HepG2 (cell line): ENCODE measurements around the gene KHNYN. TPM values are rescaled to one million over a fixed set of nuclear protein-coding genes. Genes with fewer than 3 reads are reported as not detected.

ENCODE experiments used
- AHR ChIP-seq: IDR thresholded peaks from 2 replicates; pipeline ENCODE4 v1.6.1; 2018; ENCODE audit warnings: missing genetic modification reagents, missing compliant biosample characterization
- SNAI1 ChIP-seq: sonication (generic); formaldehyde crosslinking; IDR thresholded peaks from 2 replicates; pipeline ENCODE4 v1.5.0; 2020; ENCODE audit warnings: mild to moderate bottlenecking, missing genetic modification reagents, borderline replicate concordance
- polyA plus RNA-seq, 8 experiments: library from polyadenylated mRNA; depleted of rRNA in 3 of 8; stranded (reverse) in 7 of 8; unstranded in 1 of 8; fragments of >200 nt; fragmentation: Illumina TruSeq in 4 of 8; extraction: Trizol in 4 of 8; gene quantifications; 2 replicates each; pipeline versions ENCODE4 v1.2.1 to v1.2.3, GENCODE V29; 2011 to 2016; ENCODE audit warnings: low read depth in 4 of 8, missing spikeins in 1 of 8, mixed read lengths in 1 of 8; ENCODE audit not compliant: insufficient read depth in 1 of 8
- total RNA-seq, 5 experiments: library from RNA; depleted of rRNA; stranded (reverse); fragments of >200 nt; fragmentation: Illumina TruSeq; extraction: Trizol; gene quantifications; 2 replicates each; pipeline ENCODE4 v1.2.3, GENCODE V29; 2016; ENCODE audit warnings: low read depth in 1 of 5
- TF ChIP-seq, protein P1 (sequence below): sonication (generic); formaldehyde crosslinking; IDR thresholded peaks from 2 replicates; pipeline ENCODE4 v1.4.0; 2020; ENCODE audit warnings: missing genetic modification reagents
- TF ChIP-seq, protein P2 (sequence below): sonication (generic); formaldehyde crosslinking; conservative IDR thresholded peaks from 2 replicates; pipeline ENCODE4 v1.4.0; 2020; ENCODE audit warnings: missing genetic modification reagents
- TF ChIP-seq, protein P3 (sequence below): IDR thresholded peaks from 2 replicates; pipeline ENCODE4 v1.6.1; 2016; ENCODE audit warnings: low read depth, control low read depth
- TF ChIP-seq, protein P4 (sequence below): sonication (generic); formaldehyde crosslinking; IDR thresholded peaks from 2 replicates; pipeline ENCODE4 v1.5.0; 2020; ENCODE audit warnings: mild to moderate bottlenecking, missing genetic modification reagents
- TF ChIP-seq, protein P5 (sequence below): sonication (generic); formaldehyde crosslinking; IDR thresholded peaks from 2 replicates; pipeline ENCODE4 v1.8.1; 2022; ENCODE audit warnings: mild to moderate bottlenecking, missing genetic modification reagents
- TF ChIP-seq, protein P6 (sequence below): sonication (generic); formaldehyde crosslinking; IDR thresholded peaks from 2 replicates; pipeline ENCODE4 v1.8.1; 2023; ENCODE audit warnings: mild to moderate bottlenecking, missing genetic modification reagents
- TF ChIP-seq, protein P7 (sequence below): sonication (generic); formaldehyde crosslinking; IDR thresholded peaks from 2 replicates; pipeline ENCODE4 v1.4.0; 2020; ENCODE audit warnings: missing genetic modification reagents, borderline replicate concordance

Gene KHNYN
- total and polyA plus RNA-seq, 2 of the 13 experiments (the other 11 are each of a cell fraction or from before 2014, with no cell fraction given) = 52.8 to 75.7 TPM

DNA sequence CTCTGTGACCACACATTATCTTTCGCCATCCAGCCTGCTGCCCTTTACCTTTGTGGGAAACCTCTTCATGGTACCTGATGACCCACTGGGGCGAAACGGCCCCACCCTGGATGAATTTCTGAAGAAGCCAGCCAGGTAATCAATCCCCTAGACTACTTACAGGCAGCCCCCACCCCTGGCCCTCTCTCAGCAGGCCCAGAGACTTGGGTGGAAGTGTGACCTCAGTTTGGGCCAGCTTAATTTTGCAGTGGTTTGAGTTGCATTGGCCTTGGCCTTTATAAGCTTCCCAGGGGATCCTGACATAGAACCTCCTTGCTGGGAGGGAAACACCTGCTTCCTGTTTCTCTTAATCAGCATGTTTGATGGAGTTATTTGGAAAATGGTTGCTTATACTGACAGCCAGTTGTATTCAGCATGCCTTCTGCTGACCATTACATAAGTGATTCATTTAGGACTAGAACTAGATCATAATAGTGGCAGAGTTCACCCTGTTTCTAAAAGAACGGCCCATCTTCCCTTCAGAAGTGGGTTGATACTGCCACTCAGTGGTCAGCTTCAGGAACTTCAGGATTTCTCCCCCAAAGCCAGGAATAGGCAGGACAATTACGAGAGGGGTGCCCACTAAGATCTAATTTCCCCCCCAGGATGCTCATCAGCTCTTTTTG, 6.7 kb downstream of the KHNYN start (continued):
- TF ChIP-seq, protein P1, sequence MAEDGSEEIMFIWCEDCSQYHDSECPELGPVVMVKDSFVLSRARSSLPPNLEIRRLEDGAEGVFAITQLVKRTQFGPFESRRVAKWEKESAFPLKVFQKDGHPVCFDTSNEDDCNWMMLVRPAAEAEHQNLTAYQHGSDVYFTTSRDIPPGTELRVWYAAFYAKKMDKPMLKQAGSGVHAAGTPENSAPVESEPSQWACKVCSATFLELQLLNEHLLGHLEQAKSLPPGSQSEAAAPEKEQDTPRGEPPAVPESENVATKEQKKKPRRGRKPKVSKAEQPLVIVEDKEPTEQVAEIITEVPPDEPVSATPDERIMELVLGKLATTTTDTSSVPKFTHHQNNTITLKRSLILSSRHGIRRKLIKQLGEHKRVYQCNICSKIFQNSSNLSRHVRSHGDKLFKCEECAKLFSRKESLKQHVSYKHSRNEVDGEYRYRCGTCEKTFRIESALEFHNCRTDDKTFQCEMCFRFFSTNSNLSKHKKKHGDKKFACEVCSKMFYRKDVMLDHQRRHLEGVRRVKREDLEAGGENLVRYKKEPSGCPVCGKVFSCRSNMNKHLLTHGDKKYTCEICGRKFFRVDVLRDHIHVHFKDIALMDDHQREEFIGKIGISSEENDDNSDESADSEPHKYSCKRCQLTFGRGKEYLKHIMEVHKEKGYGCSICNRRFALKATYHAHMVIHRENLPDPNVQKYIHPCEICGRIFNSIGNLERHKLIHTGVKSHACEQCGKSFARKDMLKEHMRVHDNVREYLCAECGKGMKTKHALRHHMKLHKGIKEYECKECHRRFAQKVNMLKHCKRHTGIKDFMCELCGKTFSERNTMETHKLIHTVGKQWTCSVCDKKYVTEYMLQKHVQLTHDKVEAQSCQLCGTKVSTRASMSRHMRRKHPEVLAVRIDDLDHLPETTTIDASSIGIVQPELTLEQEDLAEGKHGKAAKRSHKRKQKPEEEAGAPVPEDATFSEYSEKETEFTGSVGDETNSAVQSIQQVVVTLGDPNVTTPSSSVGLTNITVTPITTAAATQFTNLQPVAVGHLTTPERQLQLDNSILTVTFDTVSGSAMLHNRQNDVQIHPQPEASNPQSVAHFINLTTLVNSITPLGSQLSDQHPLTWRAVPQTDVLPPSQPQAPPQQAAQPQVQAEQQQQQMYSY = no peak; the same call in 1 of the 2 replicates
- TF ChIP-seq, protein P2, sequence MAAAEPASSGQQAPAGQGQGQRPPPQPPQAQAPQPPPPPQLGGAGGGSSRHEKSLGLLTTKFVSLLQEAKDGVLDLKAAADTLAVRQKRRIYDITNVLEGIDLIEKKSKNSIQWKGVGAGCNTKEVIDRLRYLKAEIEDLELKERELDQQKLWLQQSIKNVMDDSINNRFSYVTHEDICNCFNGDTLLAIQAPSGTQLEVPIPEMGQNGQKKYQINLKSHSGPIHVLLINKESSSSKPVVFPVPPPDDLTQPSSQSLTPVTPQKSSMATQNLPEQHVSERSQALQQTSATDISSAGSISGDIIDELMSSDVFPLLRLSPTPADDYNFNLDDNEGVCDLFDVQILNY (CRISPR knock-in tag) = no peak
- TF ChIP-seq, protein P3, sequence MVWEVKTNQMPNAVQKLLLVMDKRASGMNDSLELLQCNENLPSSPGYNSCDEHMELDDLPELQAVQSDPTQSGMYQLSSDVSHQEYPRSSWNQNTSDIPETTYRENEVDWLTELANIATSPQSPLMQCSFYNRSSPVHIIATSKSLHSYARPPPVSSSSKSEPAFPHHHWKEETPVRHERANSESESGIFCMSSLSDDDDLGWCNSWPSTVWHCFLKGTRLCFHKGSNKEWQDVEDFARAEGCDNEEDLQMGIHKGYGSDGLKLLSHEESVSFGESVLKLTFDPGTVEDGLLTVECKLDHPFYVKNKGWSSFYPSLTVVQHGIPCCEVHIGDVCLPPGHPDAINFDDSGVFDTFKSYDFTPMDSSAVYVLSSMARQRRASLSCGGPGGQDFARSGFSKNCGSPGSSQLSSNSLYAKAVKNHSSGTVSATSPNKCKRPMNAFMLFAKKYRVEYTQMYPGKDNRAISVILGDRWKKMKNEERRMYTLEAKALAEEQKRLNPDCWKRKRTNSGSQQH (CRISPR knock-in tag) = peak; percentile 26; the same call in 1 of the 2 replicates
- TF ChIP-seq, protein P4, sequence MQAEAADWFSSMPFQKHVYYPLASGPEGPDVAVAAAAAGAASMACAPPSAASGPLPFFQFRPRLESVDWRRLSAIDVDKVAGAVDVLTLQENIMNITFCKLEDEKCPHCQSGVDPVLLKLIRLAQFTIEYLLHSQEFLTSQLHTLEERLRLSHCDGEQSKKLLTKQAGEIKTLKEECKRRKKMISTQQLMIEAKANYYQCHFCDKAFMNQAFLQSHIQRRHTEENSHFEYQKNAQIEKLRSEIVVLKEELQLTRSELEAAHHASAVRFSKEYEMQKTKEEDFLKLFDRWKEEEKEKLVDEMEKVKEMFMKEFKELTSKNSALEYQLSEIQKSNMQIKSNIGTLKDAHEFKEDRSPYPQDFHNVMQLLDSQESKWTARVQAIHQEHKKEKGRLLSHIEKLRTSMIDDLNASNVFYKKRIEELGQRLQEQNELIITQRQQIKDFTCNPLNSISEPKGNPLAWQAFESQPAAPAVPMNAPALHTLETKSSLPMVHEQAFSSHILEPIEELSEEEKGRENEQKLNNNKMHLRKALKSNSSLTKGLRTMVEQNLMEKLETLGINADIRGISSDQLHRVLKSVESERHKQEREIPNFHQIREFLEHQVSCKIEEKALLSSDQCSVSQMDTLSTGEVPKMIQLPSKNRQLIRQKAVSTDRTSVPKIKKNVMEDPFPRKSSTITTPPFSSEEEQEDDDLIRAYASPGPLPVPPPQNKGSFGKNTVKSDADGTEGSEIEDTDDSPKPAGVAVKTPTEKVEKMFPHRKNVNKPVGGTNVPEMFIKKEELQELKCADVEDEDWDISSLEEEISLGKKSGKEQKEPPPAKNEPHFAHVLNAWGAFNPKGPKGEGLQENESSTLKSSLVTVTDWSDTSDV (CRISPR knock-in tag) = no peak
- TF ChIP-seq, protein P5, sequence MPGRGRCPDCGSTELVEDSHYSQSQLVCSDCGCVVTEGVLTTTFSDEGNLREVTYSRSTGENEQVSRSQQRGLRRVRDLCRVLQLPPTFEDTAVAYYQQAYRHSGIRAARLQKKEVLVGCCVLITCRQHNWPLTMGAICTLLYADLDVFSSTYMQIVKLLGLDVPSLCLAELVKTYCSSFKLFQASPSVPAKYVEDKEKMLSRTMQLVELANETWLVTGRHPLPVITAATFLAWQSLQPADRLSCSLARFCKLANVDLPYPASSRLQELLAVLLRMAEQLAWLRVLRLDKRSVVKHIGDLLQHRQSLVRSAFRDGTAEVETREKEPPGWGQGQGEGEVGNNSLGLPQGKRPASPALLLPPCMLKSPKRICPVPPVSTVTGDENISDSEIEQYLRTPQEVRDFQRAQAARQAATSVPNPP = no peak
- TF ChIP-seq, protein P6, sequence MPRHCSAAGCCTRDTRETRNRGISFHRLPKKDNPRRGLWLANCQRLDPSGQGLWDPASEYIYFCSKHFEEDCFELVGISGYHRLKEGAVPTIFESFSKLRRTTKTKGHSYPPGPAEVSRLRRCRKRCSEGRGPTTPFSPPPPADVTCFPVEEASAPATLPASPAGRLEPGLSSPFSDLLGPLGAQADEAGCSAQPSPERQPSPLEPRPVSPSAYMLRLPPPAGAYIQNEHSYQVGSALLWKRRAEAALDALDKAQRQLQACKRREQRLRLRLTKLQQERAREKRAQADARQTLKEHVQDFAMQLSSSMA (CRISPR knock-in tag) = no peak
- no peak for TF ChIP-seq AHR (CRISPR knock-in tag)
- TF ChIP-seq, protein P7, sequence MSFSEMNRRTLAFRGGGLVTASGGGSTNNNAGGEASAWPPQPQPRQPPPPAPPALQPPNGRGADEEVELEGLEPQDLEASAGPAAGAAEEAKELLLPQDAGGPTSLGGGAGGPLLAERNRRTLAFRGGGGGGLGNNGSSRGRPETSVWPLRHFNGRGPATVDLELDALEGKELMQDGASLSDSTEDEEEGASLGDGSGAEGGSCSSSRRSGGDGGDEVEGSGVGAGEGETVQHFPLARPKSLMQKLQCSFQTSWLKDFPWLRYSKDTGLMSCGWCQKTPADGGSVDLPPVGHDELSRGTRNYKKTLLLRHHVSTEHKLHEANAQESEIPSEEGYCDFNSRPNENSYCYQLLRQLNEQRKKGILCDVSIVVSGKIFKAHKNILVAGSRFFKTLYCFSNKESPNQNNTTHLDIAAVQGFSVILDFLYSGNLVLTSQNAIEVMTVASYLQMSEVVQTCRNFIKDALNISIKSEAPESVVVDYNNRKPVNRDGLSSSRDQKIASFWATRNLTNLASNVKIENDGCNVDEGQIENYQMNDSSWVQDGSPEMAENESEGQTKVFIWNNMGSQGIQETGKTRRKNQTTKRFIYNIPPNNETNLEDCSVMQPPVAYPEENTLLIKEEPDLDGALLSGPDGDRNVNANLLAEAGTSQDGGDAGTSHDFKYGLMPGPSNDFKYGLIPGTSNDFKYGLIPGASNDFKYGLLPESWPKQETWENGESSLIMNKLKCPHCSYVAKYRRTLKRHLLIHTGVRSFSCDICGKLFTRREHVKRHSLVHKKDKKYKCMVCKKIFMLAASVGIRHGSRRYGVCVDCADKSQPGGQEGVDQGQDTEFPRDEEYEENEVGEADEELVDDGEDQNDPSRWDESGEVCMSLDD (CRISPR knock-in tag) = no peak
- no peak for TF ChIP-seq SNAI1
